ENCODE results near the gene PCSK9.
A peak's percentile ranks its signal among the peaks of the same experiment; 100 is the strongest.
"Not testable (repeated sequence)": the region's sequence is repeated elsewhere in the genome, so short reads cannot be mapped to it uniquely, and the experiment has no call there.

The PCSK9 gene

GRCh38 chr1:55010887-55011217, 28.5 kb upstream of the PCSK9 start:
- no peak for DNase-seq (ENCODE audit: extremely low spot score)
- TF ChIP-seq FOXA1 (IDR thresholded peaks at IDR 0.05) (no peak), FOXK2 (IDR thresholded peaks at IDR 0.05) (no peak), NFRKB (IDR thresholded peaks at IDR 0.05) (no peak), TARDBP (IDR thresholded peaks at IDR 0.05) (no peak), HDGF (IDR thresholded peaks at IDR 0.05; ENCODE audit: borderline replicate concordance) (no peak), ARNT (IDR thresholded peaks at IDR 0.05) (no peak), FOXM1 (IDR thresholded peaks at IDR 0.05; ENCODE audit: borderline replicate concordance) (no peak), L3MBTL2 (conservative IDR thresholded peaks at IDR 0.05) (no peak), PKNOX1 (IDR thresholded peaks at IDR 0.05) (no peak), BHLHE40 (IDR thresholded peaks at IDR 0.05; ENCODE audit: borderline replicate concordance) (no peak), CTBP1 (IDR thresholded peaks at IDR 0.05; ENCODE audit: borderline replicate concordance) (no peak)
- ChIA-PET POLR2A (no interaction called here), CTCF (no interaction called here)

GRCh38 chr1:55012661-55013060, 26.7 kb upstream of the PCSK9 start:
- ChIA-PET POLR2A (no interaction called here), CTCF (no interaction called here)
- TF ChIP-seq FOXK2 (IDR thresholded peaks at IDR 0.05) (no peak), HDGF (IDR thresholded peaks at IDR 0.05; ENCODE audit: borderline replicate concordance) (no peak), FOXA1 (IDR thresholded peaks at IDR 0.05) (no peak), ARNT (IDR thresholded peaks at IDR 0.05) (no peak)
- no peak for DNase-seq (ENCODE audit: extremely low spot score)

GRCh38 chr1:55015123-55015522, 24.2 kb upstream of the PCSK9 start:
- TF ChIP-seq SUZ12 (IDR thresholded peaks at IDR 0.05) (no peak), ARNT (IDR thresholded peaks at IDR 0.05) (no peak), LEF1 (IDR thresholded peaks at IDR 0.05; ENCODE audit: borderline replicate concordance) (no peak), ZNF384 (IDR thresholded peaks at IDR 0.05) (no peak), L3MBTL2 (conservative IDR thresholded peaks at IDR 0.05) (no peak), BHLHE40 (IDR thresholded peaks at IDR 0.05; ENCODE audit: borderline replicate concordance) (no peak), ELF4 (IDR thresholded peaks at IDR 0.05) (no peak), NFRKB (IDR thresholded peaks at IDR 0.05) (no peak), HDGF (IDR thresholded peaks at IDR 0.05; ENCODE audit: borderline replicate concordance) (no peak), SP1 (IDR thresholded peaks at IDR 0.05) (no peak)
- CTCF ChIA-PET = interaction anchor here (1.8 kb wide), 1 partner anchor 64 kb away, joined by 6 read pairs; no protein-coding TSS in a partner anchor
- POLR2A ChIA-PET = interaction anchor here (1.0 kb wide), 1 partner anchor 65 kb away, joined by 3 read pairs; no protein-coding TSS in a partner anchor
- no peak for DNase-seq (ENCODE audit: extremely low spot score)

GRCh38 chr1:55015731-55016620, 23.4 kb upstream of the PCSK9 start:
- no peak for TF ChIP-seq FOXK2 (IDR thresholded peaks at IDR 0.05)
- no peak for TF ChIP-seq NFRKB (IDR thresholded peaks at IDR 0.05)
- TF ChIP-seq FOXM1 (IDR thresholded peaks at IDR 0.05; ENCODE audit: borderline replicate concordance) = no peak

GRCh38 chr1:55018395-55018794, 21.0 kb upstream of the PCSK9 start:
- TF ChIP-seq FOXK2 (IDR thresholded peaks at IDR 0.05) = no peak
- TF ChIP-seq PKNOX1 (IDR thresholded peaks at IDR 0.05) = no peak
- TF ChIP-seq SUZ12 (IDR thresholded peaks at IDR 0.05) = no peak
- no peak for TF ChIP-seq LEF1 (IDR thresholded peaks at IDR 0.05; ENCODE audit: borderline replicate concordance)
- TF ChIP-seq SP1 (IDR thresholded peaks at IDR 0.05) = no peak
- TF ChIP-seq HDGF (IDR thresholded peaks at IDR 0.05; ENCODE audit: borderline replicate concordance) = no peak
- TF ChIP-seq CTBP1 (IDR thresholded peaks at IDR 0.05; ENCODE audit: borderline replicate concordance) = no peak
- no peak for TF ChIP-seq FOXM1 (IDR thresholded peaks at IDR 0.05; ENCODE audit: borderline replicate concordance)
- no peak for TF ChIP-seq FOXA1 (IDR thresholded peaks at IDR 0.05)
- no peak for TF ChIP-seq ZNF384 (IDR thresholded peaks at IDR 0.05)
- TF ChIP-seq BHLHE40 (IDR thresholded peaks at IDR 0.05; ENCODE audit: borderline replicate concordance) = no peak
- no peak for TF ChIP-seq L3MBTL2 (conservative IDR thresholded peaks at IDR 0.05)
- TF ChIP-seq ARNT (IDR thresholded peaks at IDR 0.05) = no peak
- no peak for TF ChIP-seq TARDBP (IDR thresholded peaks at IDR 0.05)
- no peak for TF ChIP-seq ELF4 (IDR thresholded peaks at IDR 0.05)
- DNase-seq (ENCODE audit: extremely low spot score) = no peak
- ChIA-PET POLR2A (no interaction called here), CTCF (interaction anchor here (0.6 to 1.8 kb wide), 2 partner anchors 74 to 215 kb away, joined by 3 to 5 read pairs; no protein-coding TSS in a partner anchor)

More at GRCh38 chr1:55015731-55016620, 23.4 kb upstream of the PCSK9 start:
- ChIA-PET CTCF (interaction anchor here (0.6 to 1.8 kb wide), 4 partner anchors 20 to 263 kb away, joined by 3 to 6 read pairs (median 4); no protein-coding TSS in a partner anchor), POLR2A (no interaction called here)
- DNase-seq (ENCODE audit: extremely low spot score) = no peak

- CTCF ChIA-PET = interaction anchor here (0.5 to 2.3 kb wide), 20 partner anchors 11 to 145 kb away, joined by 3 to 39 read pairs (median 4); no protein-coding TSS in a partner anchor
Measured at GRCh38 chr1:55021942-55022546, 17.3 kb upstream of the PCSK9 start.

GRCh38 chr1:55024163-55024562, 15.2 kb upstream of the PCSK9 start:
- POLR2A ChIA-PET; DNase-seq (ENCODE audit: extremely low spot score); CTCF ChIA-PET: not testable (repeated sequence)

More at GRCh38 chr1:55021942-55022546, 17.3 kb upstream of the PCSK9 start:
- POLR2A ChIA-PET = interaction anchor here (1.4 kb wide), 2 partner anchors 72 to 94 kb away, joined by 4 to 6 read pairs; no protein-coding TSS in a partner anchor
- TF ChIP-seq HDGF (IDR thresholded peaks at IDR 0.05; ENCODE audit: borderline replicate concordance) (peak; percentile 93; the same call in 1 of the 2 replicates), TARDBP (IDR thresholded peaks at IDR 0.05) (no peak)
- peak; percentile 98 for DNase-seq (ENCODE audit: extremely low spot score)

GRCh38 chr1:55026682-55027081, 12.7 kb upstream of the PCSK9 start:
- CTCF ChIA-PET; POLR2A ChIA-PET; DNase-seq (ENCODE audit: extremely low spot score): not testable (repeated sequence)

- CTCF ChIA-PET; DNase-seq (ENCODE audit: extremely low spot score); POLR2A ChIA-PET: not testable (repeated sequence)
Measured at GRCh38 chr1:55031098-55031497, 8.2 kb upstream of the PCSK9 start.
